ENCODE data around the gene GRAMD4. TPM values are rescaled to one million over a fixed set of nuclear protein-coding genes. Genes with fewer than 3 reads are reported as not detected.
A peak's percentile ranks its signal among the peaks of the same experiment; 100 is the strongest.

Gene GRAMD4
- total and polyA plus RNA-seq, 4 experiments from 2014 or later: 0.73 to 19.6 (median 11.6) TPM

GRCh38 chr22:46663001-46663400 lies 42.8 kb downstream of the GRAMD4 start:
- peaks cover 0 to 2% (median 0%) of the 10 kb centered on the region in 8 donors for H3K9me3 Mint-ChIP-seq
- Histone ChIP-seq H3K27ac (ENCODE audit: low read depth, low read length) (no peak overlapping the region), H3K9me3 (ENCODE audit: control insufficient read depth in 1 of 2, low read length in 2 of 2) (no peaks in the 10 kb centered on the region), H3K36me3 (ENCODE audit: insufficient read depth, low read length) (no peaks in the 10 kb centered on the region), H3K27me3 (ENCODE audit: insufficient read depth, low read length) (no peaks in the 10 kb centered on the region), H3K4me3 (ENCODE audit: low read length in 2 of 2) (no peak overlapping the region), H3K4me1 (ENCODE audit: insufficient read depth, low read length) (peaks cover 28% of the 10 kb centered on the region)
- DNase-seq: no peak
- peaks cover 0 to 7% of the 10 kb centered on the region in 2 donors for H3K36me3 Mint-ChIP-seq
- no peaks in the 10 kb centered on the region for H3K27me3 Mint-ChIP-seq
- intact Hi-C loops (cut with micrococcal nuclease): no loop called here
- ChIA-PET POLR2A (ENCODE audit: partially characterized antibody) (no interaction called here), CTCF (ENCODE audit: partially characterized antibody) (no interaction called here)
- H3K4me1 Mint-ChIP-seq: peaks cover 18 to 31% (median 22%) of the 10 kb centered on the region in 4 donors
- no peak overlapping the region for H3K4me3 Mint-ChIP-seq
- peak overlapping the region in 1 of 7 donors; percentile 79 for H3K27ac Mint-ChIP-seq

- H3K27ac ChIP-seq (ENCODE audit: low read depth, low read length): no peak overlapping the region
- Mint-ChIP-seq H3K36me3 (peaks cover 0 to 7% of the 10 kb centered on the region in 2 donors), H3K4me1 (peaks cover 18 to 31% (median 22%) of the 10 kb centered on the region in 4 donors), H3K4me3 (no peak overlapping the region), H3K27ac (peak overlapping the region in 2 of 7 donors; percentile 42 to 79), H3K27me3 (no peaks in the 10 kb centered on the region), H3K9me3 (peaks cover 0 to 2% (median 0%) of the 10 kb centered on the region in 8 donors)
- ChIA-PET POLR2A (ENCODE audit: partially characterized antibody) (no interaction called here), CTCF (ENCODE audit: partially characterized antibody) (no interaction called here)
- H3K4me3 ChIP-seq (ENCODE audit: low read length in 2 of 2): no peak overlapping the region
- no peak for DNase-seq
- H3K27me3 ChIP-seq (ENCODE audit: insufficient read depth, low read length): no peaks in the 10 kb centered on the region
- no peaks in the 10 kb centered on the region for H3K36me3 ChIP-seq (ENCODE audit: insufficient read depth, low read length)
- no peaks in the 10 kb centered on the region for H3K9me3 ChIP-seq (ENCODE audit: control insufficient read depth in 1 of 2, low read length in 2 of 2)
- H3K4me1 ChIP-seq (ENCODE audit: insufficient read depth, low read length): peaks cover 28% of the 10 kb centered on the region
- intact Hi-C loops (cut with micrococcal nuclease): no loop called here
Measured at GRCh38 chr22:46663436-46664100, 43.4 kb downstream of the GRAMD4 start.

- Histone ChIP-seq H3K4me1 (ENCODE audit: insufficient read depth, low read length) (peaks cover 27% of the 10 kb centered on the region), H3K27ac (ENCODE audit: low read depth, low read length) (no peak overlapping the region), H3K4me3 (ENCODE audit: low read length in 2 of 2) (no peak overlapping the region), H3K27me3 (ENCODE audit: insufficient read depth, low read length) (no peaks in the 10 kb centered on the region), H3K9me3 (ENCODE audit: control insufficient read depth in 1 of 2, low read length in 2 of 2) (no peaks in the 10 kb centered on the region), H3K36me3 (ENCODE audit: insufficient read depth, low read length) (no peaks in the 10 kb centered on the region)
- Mint-ChIP-seq H3K27me3 (no peaks in the 10 kb centered on the region), H3K4me1 (peaks cover 18 to 24% (median 22%) of the 10 kb centered on the region in 4 donors), H3K9me3 (peaks cover 0 to 2% (median 0%) of the 10 kb centered on the region in 8 donors), H3K27ac (peak overlapping the region in 1 of 7 donors; percentile 18), H3K36me3 (peaks cover 0 to 11% of the 10 kb centered on the region in 2 donors), H3K4me3 (no peak overlapping the region)
- ChIA-PET CTCF (ENCODE audit: partially characterized antibody) (no interaction called here), POLR2A (ENCODE audit: partially characterized antibody) (no interaction called here)
- DNase-seq: no peak
- intact Hi-C loops (cut with micrococcal nuclease): no loop called here
Measured at GRCh38 chr22:46664301-46664855, 44.2 kb downstream of the GRAMD4 start.

- H3K9me3 ChIP-seq (ENCODE audit: control insufficient read depth in 1 of 2, low read length in 2 of 2): no peaks in the 10 kb centered on the region
- no peaks in the 10 kb centered on the region for H3K27me3 Mint-ChIP-seq
- H3K4me3 ChIP-seq (ENCODE audit: low read length in 2 of 2): no peak overlapping the region
- H3K4me3 Mint-ChIP-seq: no peak overlapping the region
- intact Hi-C loops (cut with micrococcal nuclease): no loop called here
- no peak overlapping the region for H3K27ac ChIP-seq (ENCODE audit: low read depth, low read length)
- no peaks in the 10 kb centered on the region for H3K36me3 ChIP-seq (ENCODE audit: insufficient read depth, low read length)
- peaks cover 14 to 18% (median 17%) of the 10 kb centered on the region in 4 donors for H3K4me1 Mint-ChIP-seq
- peaks cover 0 to 14% of the 10 kb centered on the region in 2 donors for H3K36me3 Mint-ChIP-seq
- H3K27me3 ChIP-seq (ENCODE audit: insufficient read depth, low read length): no peaks in the 10 kb centered on the region
- ChIA-PET CTCF (ENCODE audit: partially characterized antibody) (no interaction called here), POLR2A (ENCODE audit: partially characterized antibody) (no interaction called here)
- H3K9me3 Mint-ChIP-seq: peaks cover 0 to 2% (median 0%) of the 10 kb centered on the region in 8 donors
- no peak overlapping the region for H3K27ac Mint-ChIP-seq
- peaks cover 18% of the 10 kb centered on the region for H3K4me1 ChIP-seq (ENCODE audit: insufficient read depth, low read length)
- no peak for DNase-seq
Measured at GRCh38 chr22:46665151-46665695, 45.0 kb downstream of the GRAMD4 start.

- intact Hi-C loops (cut with micrococcal nuclease): no loop called here
- peaks cover 8 to 12% (median 11%) of the 10 kb centered on the region in 4 donors for H3K4me1 Mint-ChIP-seq
- peaks cover 0 to 13% of the 10 kb centered on the region in 2 donors for H3K36me3 Mint-ChIP-seq
- Histone ChIP-seq H3K4me3 (ENCODE audit: low read length in 2 of 2) (no peak overlapping the region), H3K36me3 (ENCODE audit: insufficient read depth, low read length) (no peaks in the 10 kb centered on the region), H3K9me3 (ENCODE audit: control insufficient read depth in 1 of 2, low read length in 2 of 2) (no peaks in the 10 kb centered on the region), H3K4me1 (ENCODE audit: insufficient read depth, low read length) (peaks cover 12% of the 10 kb centered on the region), H3K27me3 (ENCODE audit: insufficient read depth, low read length) (no peaks in the 10 kb centered on the region), H3K27ac (ENCODE audit: low read depth, low read length) (no peak overlapping the region)
- peaks cover 0 to 2% (median 0%) of the 10 kb centered on the region in 8 donors for H3K9me3 Mint-ChIP-seq
- H3K4me3 Mint-ChIP-seq: no peak overlapping the region
- ChIA-PET POLR2A (ENCODE audit: partially characterized antibody) (no interaction called here), CTCF (ENCODE audit: partially characterized antibody) (no interaction called here)
- H3K27ac Mint-ChIP-seq: no peak overlapping the region
- no peak for DNase-seq
- no peaks in the 10 kb centered on the region for H3K27me3 Mint-ChIP-seq
Measured at GRCh38 chr22:46665751-46666280, 45.6 kb downstream of the GRAMD4 start.

GRCh38 chr22:46666577-46667244 lies 46.5 kb downstream of the GRAMD4 start:
- no peak overlapping the region for H3K27ac ChIP-seq (ENCODE audit: low read depth, low read length)
- H3K4me3 ChIP-seq (ENCODE audit: low read length in 2 of 2): no peak overlapping the region
- intact Hi-C loops (cut with micrococcal nuclease): no loop called here
- H3K27me3 Mint-ChIP-seq: no peaks in the 10 kb centered on the region
- POLR2A ChIA-PET (ENCODE audit: partially characterized antibody): no interaction called here
- no peak for DNase-seq
- no peaks in the 10 kb centered on the region for H3K9me3 ChIP-seq (ENCODE audit: control insufficient read depth in 1 of 2, low read length in 2 of 2)
- H3K4me1 Mint-ChIP-seq: peaks cover 1 to 3% (median 2%) of the 10 kb centered on the region in 4 donors
- no peaks in the 10 kb centered on the region for H3K27me3 ChIP-seq (ENCODE audit: insufficient read depth, low read length)
- peaks cover 4% of the 10 kb centered on the region for H3K4me1 ChIP-seq (ENCODE audit: insufficient read depth, low read length)
- peaks cover 0 to 2% (median 0%) of the 10 kb centered on the region in 8 donors for H3K9me3 Mint-ChIP-seq
- H3K36me3 Mint-ChIP-seq: peaks cover 0 to 13% of the 10 kb centered on the region in 2 donors
- no peak overlapping the region for H3K27ac Mint-ChIP-seq
- no peaks in the 10 kb centered on the region for H3K36me3 ChIP-seq (ENCODE audit: insufficient read depth, low read length)
- CTCF ChIA-PET (ENCODE audit: partially characterized antibody): no interaction called here
- H3K4me3 Mint-ChIP-seq: no peak overlapping the region

- intact Hi-C loops (cut with micrococcal nuclease): no loop called here
- H3K36me3 ChIP-seq (ENCODE audit: insufficient read depth, low read length): no peaks in the 10 kb centered on the region
Measured at GRCh38 chr22:46667245-46667623, 47.0 kb downstream of the GRAMD4 start.

More at GRCh38 chr22:46667245-46667623, 47.0 kb downstream of the GRAMD4 start:
- Mint-ChIP-seq H3K4me3 (no peak overlapping the region), H3K36me3 (peaks cover 0 to 13% of the 10 kb centered on the region in 2 donors), H3K4me1 (peaks cover 0 to under 1% (median 0%) of the 10 kb centered on the region in 4 donors), H3K9me3 (peaks cover 0 to 2% (median 0%) of the 10 kb centered on the region in 8 donors), H3K27me3 (no peaks in the 10 kb centered on the region), H3K27ac (no peak overlapping the region)
- Histone ChIP-seq H3K27me3 (ENCODE audit: insufficient read depth, low read length) (no peaks in the 10 kb centered on the region), H3K4me3 (ENCODE audit: low read length in 2 of 2) (no peak overlapping the region), H3K27ac (ENCODE audit: low read depth, low read length) (no peak overlapping the region), H3K4me1 (ENCODE audit: insufficient read depth, low read length) (no peaks in the 10 kb centered on the region), H3K9me3 (ENCODE audit: control insufficient read depth in 1 of 2, low read length in 2 of 2) (no peaks in the 10 kb centered on the region)
- no peak for DNase-seq
- ChIA-PET CTCF (ENCODE audit: partially characterized antibody) (no interaction called here), POLR2A (ENCODE audit: partially characterized antibody) (no interaction called here)

Measured in CD4-positive, alpha-beta memory T cell (primary cell).